Loucy (cell line): Measurements from ENCODE around the gene TMEM119.

Experiments used
- H2AFZ ChIP-seq: fragments of 200-600 bp; sonication (generic); 2 replicates; pipeline ENCODE4 v1.6.0; 2016; ENCODE audit warnings: antibody characterized with exemption, mild to moderate bottlenecking, low read length, moderate library complexity
- H3F3A ChIP-seq: fragments of 200-600 bp; 2 replicates; pipeline ENCODE4 v1.6.0; 2016; ENCODE audit warnings: antibody characterized with exemption, low read depth, mild to moderate bottlenecking
- H3K27me3 ChIP-seq: fragments of 200-600 bp; sonication (generic); 2 replicates; pipeline ENCODE4 v1.6.1; 2014; ENCODE audit warnings: low read length, mild to moderate bottlenecking; ENCODE audit not compliant: insufficient read depth, poor library complexity, severe bottlenecking
- H3K36me3 ChIP-seq: fragments of 200-600 bp; sonication (generic); 2 replicates; pipeline ENCODE4 v1.6.1; 2016; ENCODE audit warnings: low read length; ENCODE audit not compliant: insufficient read depth
- H3K4me1 ChIP-seq: fragments of 200-600 bp; sonication (generic); 2 replicates; pipeline ENCODE4 v1.5.1; 2014; ENCODE audit warnings: low read length, mild to moderate bottlenecking; ENCODE audit not compliant: insufficient read depth, poor library complexity, severe bottlenecking
- H3K4me2 ChIP-seq: fragments of 200-600 bp; sonication (generic); 2 replicates; pipeline ENCODE4 v1.6.0; 2014; ENCODE audit warnings: antibody characterized with exemption, low read length, low read depth, mild to moderate bottlenecking; ENCODE audit not compliant: poor library complexity, severe bottlenecking
- H3K4me3 ChIP-seq: fragments of 200-600 bp; sonication (generic); 2 replicates; pipeline ENCODE4 v1.5.1; 2014; ENCODE audit warnings: low read length, mild to moderate bottlenecking, mixed read lengths; ENCODE audit not compliant: poor library complexity, severe bottlenecking
- H3K79me2 ChIP-seq: fragments of 200-600 bp; sonication (generic); 2 replicates; pipeline ENCODE4 v1.6.1; 2014; ENCODE audit warnings: low read length; ENCODE audit not compliant: insufficient read depth
- H3K9ac ChIP-seq: fragments of 200-600 bp; sonication (generic); 2 replicates; pipeline ENCODE4 v1.6.0; 2014; ENCODE audit warnings: mild to moderate bottlenecking, low read depth, low read length, moderate library complexity; ENCODE audit not compliant: poor library complexity, severe bottlenecking
- H3K9me2 ChIP-seq: fragments of 200-600 bp; sonication (generic); replicated peaks from 2 replicates; pipeline ENCODE4 v1.6.1; 2016; ENCODE audit warnings: low read depth, low read length, mixed read lengths
- H3K9me3 ChIP-seq: fragments of 200-600 bp; sonication (generic); 2 replicates; pipeline ENCODE4 v1.6.1; 2014; ENCODE audit warnings: mild to moderate bottlenecking, antibody characterized with exemption, low read length, low read depth; ENCODE audit not compliant: insufficient read depth
- H4K20me1 ChIP-seq: fragments of 200-600 bp; sonication (generic); 2 replicates; pipeline ENCODE4 v1.6.0; 2014; ENCODE audit warnings: antibody characterized with exemption, low read length, mild to moderate bottlenecking; ENCODE audit not compliant: insufficient read depth, poor library complexity, severe bottlenecking
- CTCF ChIP-seq: fragments of 200-600 bp; sonication (generic); conservative IDR thresholded peaks from 2 replicates; pipeline ENCODE4 v1.5.1; 2014; ENCODE audit warnings: mild to moderate bottlenecking, antibody characterized with exemption, low read length
- EZH2phosphoT487 ChIP-seq: fragments of 200-600 bp; IDR thresholded peaks from 2 replicates; pipeline ENCODE4 v1.6.1; 2018; ENCODE audit warnings: antibody characterized with exemption, mild to moderate bottlenecking, moderate library complexity, borderline replicate concordance

The TMEM119 gene

DNA sequence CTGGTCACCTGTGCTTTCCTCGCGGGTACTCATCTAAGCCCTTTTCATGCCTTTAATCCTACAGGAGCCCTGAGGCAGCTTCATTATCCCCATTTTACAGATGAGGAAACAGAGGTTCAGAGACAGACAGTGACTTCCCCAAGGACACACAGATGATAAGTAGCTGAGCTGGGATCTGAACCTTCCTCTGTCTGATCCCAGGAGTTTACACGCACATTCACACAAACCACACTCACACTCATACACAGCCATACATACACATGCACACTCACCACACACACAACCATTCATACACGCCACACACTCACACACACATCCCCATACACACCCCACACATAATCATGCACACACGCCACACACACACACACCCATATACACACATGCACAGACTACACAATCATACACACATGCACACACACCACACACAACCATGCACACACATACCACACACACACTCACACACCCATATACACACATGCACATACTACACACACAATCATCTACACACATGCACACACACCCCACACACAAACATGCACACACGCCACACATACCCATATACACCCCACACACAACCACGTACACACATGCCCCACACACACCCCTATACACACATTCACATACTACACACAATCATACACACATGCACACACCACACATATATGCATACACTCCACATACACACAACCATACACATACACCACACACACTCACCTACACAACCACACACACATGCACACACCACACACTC is 2.7 kb downstream of the TMEM119 start:
- Histone ChIP-seq H3K4me1 (no peaks in the 10 kb centered on the region), H2AFZ (no peak overlapping the region), H4K20me1 (no peaks in the 10 kb centered on the region), H3K36me3 (no peaks in the 10 kb centered on the region), H3K9me2 (no peaks in the 10 kb centered on the region), H3K4me3 (no peak overlapping the region), H3K27me3 (no peaks in the 10 kb centered on the region), H3F3A (no peaks in the 10 kb centered on the region), H3K4me2 (no peak overlapping the region), H3K79me2 (no peaks in the 10 kb centered on the region), H3K9ac (no peak overlapping the region), H3K9me3 (no peaks in the 10 kb centered on the region)
- no peak for TF ChIP-seq CTCF
- no peak for TF ChIP-seq EZH2phosphoT487

DNA sequence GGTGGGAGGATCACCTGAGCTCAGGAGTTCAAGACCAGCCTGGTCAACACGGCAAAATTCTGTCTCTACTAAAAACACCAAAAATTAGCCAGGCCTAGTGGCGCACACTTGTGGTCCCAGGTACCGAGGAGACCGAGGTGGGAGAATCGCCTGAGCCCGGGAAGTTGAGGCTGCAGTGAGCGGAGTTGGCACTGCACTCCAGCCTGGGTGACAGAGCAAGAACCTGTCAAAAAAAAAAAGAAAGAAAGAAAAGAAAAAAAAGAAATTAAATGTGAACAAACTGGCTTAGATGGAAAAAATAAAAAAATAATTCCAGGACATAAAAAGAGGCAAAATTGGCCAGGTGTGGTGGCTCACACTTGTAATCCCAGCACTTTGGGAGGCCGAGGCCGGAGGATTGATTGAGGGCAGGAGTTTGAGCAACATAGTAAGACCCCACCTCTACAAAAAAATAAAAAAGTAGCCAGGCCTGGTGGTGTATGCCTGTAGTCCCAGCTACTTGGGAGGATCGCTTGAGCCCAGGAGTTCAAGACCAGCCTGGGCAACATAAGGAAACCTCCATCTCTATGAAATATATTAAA is 3.5 kb downstream of the TMEM119 start:
- no peaks in the 10 kb centered on the region for H3K4me1 ChIP-seq
- H3K79me2 ChIP-seq = no peaks in the 10 kb centered on the region
- no peaks in the 10 kb centered on the region for H3K9me3 ChIP-seq
- H3F3A ChIP-seq = no peaks in the 10 kb centered on the region
- no peaks in the 10 kb centered on the region for H3K27me3 ChIP-seq
- TF ChIP-seq EZH2phosphoT487 (no peak), CTCF (no peak)
- no peaks in the 10 kb centered on the region for H3K9me2 ChIP-seq
- no peak overlapping the region for H3K4me3 ChIP-seq
- no peak overlapping the region for H2AFZ ChIP-seq
- H4K20me1 ChIP-seq = no peaks in the 10 kb centered on the region
- no peak overlapping the region for H3K4me2 ChIP-seq
- H3K36me3 ChIP-seq = no peaks in the 10 kb centered on the region
- no peak overlapping the region for H3K9ac ChIP-seq

DNA sequence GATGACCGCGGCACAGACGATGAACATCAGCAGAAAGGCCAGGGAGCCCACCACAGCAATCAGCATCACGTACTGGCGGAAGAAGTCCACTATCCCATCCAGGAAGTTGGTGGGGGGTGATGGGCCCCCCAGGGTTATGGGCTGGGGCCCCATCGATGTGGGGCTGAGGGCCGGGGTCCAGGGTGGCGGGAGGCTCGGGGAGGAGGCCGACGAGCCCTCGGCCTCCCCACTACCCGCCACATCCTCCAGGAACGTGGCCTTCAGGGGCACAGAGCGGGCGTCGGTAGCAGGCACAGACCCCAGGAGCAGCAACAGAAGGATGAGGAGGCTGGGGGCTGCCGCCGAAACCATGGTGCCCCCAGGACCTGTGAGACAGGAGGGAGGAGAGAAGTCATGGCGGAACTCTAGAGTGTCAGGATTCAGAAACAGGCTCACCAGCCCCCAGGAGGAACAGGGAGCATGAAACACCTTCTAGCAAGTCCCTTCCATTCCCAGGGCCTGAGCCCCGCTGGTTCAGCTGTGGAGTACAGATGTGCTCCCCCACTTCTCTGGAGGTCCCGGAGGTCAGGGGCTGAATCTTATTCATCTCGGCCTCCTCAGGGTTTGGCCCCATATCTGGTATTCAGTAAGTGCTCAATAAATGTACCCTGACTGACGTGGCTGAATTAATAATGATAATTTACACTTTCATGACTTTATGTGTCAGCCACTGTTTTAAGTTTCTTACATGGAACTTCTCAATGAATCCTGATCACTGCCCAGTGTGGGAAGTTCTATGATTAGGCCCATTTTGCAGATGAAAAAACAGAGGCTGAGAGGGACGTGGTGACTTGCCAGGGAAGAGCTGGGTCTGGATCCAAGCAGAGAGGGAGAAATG is 5.6 kb downstream of the TMEM119 start:
- Histone ChIP-seq H3K4me3 (no peak overlapping the region), H3K4me1 (no peaks in the 10 kb centered on the region), H3K9me2 (no peaks in the 10 kb centered on the region), H3K4me2 (no peak overlapping the region), H2AFZ (no peak overlapping the region), H3K27me3 (no peaks in the 10 kb centered on the region), H3K79me2 (no peaks in the 10 kb centered on the region), H3K9me3 (no peaks in the 10 kb centered on the region), H3K9ac (no peak overlapping the region), H4K20me1 (no peaks in the 10 kb centered on the region), H3F3A (no peaks in the 10 kb centered on the region), H3K36me3 (no peaks in the 10 kb centered on the region)
- TF ChIP-seq EZH2phosphoT487 (no peak), CTCF (no peak)
